HG03342 (cell line): Measurements from ENCODE around the gene WDR37.
A peak's percentile ranks its signal among the peaks of the same experiment; 100 is the strongest.
"Not testable (repeated sequence)": the region's sequence is repeated elsewhere in the genome, so short reads cannot be mapped to it uniquely, and the experiment has no call there.

Source experiments
- ATAC-seq: cut with Tn5 transposase; IDR thresholded peaks from one replicate; pipeline ENCODE4 v1.9.1; 2021; ENCODE audit warnings: mild to moderate bottlenecking, moderate library complexity; ENCODE audit not compliant: unreplicated experiment

WDR37 gene

DNA sequence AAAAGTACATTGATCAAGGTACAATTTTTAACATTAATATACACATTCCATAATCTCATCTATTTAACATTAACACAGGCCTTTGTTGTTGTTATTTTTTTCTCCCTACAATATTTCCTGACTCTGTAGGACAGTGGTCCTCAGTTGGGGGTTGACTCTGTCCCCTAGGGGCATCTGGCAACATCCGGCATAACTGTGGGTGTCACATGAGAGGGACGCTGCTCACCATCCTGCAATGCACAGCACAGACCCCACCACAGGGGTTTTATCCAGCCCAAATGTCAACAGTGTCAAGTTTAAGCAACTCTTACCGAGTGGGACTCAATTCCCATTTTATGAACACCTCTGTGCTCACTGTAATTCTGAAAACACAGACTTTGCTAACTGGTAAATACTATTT lies 16.1 kb upstream of the WDR37 start:
- no peak for ATAC-seq

DNA sequence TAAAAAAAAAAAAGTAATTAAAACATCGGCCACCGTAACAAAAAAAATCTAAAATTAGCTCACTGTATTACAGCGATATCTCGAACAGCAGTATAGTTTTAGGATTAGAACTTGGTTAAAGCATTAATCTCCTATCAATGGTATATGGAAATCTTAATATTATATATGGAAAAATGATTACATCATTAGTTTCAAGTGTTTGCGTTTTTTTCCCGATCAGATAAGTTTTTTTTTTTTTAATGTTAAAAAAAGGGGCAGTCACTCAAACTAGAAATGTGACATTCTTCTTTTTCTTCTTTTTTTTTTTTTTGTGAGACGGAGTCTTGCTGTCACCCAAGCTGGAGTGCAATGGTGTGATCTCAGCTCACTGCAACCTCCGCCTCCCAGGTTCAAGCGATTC lies 14.7 kb upstream of the WDR37 start:
- ATAC-seq: no peak

DNA sequence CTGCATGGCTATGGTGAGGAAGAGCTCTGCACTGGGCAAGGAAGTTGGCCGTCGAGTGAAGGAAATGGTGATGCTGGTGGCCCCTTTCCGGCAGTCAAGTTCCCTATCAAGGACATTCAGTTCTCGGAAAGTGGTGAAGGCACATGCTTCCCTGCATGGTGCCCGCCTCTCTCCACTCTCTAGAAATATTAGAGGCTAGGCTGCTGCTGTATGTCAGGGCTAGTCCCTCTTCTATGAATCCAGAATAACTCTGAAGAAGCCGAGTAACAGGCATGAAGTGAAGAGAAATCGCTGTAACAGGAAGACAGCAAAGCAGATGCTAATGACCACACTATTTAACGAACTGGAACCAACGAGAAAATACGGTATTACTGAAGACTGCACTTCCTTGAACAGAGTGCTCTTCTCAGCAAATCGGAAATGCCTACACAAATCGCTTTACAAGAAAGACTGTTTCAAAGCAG lies 12.6 kb upstream of the WDR37 start:
- ATAC-seq: peak; percentile 55

DNA sequence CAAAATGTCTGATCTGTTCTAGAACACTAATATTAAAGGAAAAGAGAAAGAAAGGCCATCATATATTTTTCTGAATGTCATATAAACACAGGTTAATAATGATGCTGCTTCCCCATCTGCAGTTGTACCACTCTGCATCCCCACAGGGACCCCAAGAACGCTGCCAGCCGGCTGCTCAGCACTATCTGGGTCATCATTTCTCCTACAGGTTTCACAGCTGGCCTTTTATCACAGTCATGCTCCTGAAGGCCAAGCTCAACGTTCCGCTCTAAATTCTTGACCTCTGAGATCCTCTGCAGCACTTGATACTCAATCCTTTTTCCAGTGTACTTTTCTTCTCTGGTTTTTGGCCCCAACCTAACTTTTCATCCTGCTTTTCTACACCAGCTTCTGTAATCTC lies 12.0 kb upstream of the WDR37 start:
- no peak for ATAC-seq

DNA sequence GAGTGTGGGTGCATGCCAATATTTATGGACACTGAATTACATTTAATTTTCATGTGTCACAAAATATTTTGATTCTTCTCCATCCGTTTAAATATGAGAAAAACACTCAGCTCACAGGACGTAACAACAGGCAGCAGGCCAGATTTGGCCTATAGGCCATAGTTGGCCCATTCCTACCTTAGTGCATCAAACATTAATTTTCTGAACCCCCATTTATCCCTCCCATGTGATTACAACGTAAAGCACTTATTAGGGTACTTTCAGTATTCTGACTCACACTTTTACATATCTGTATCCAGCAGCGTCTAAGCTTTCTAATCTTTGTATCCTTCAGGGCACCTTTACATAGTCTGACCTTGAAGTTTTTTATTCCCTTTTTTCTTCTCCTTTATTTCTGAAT lies 11.2 kb upstream of the WDR37 start:
- ATAC-seq: no peak

DNA sequence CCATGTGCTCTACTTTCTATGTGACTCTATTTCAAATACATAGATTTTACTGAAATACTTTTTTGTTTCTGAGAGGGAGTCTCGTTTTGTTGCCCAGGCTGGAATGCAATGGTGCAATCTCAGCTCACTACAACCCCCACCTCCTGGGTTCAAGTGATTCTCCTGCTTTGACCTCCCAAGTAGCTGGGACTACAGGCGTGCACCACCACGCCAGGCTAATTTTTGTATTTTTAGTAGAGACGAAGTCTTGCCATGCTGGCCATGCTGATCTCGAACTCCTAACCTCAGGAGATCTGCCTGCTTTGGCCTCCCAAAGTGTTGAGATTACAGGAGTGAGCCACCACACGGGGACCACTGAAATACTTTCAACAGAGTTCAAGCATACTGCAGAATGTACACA lies 10.8 kb upstream of the WDR37 start:
- ATAC-seq: no peak

DNA sequence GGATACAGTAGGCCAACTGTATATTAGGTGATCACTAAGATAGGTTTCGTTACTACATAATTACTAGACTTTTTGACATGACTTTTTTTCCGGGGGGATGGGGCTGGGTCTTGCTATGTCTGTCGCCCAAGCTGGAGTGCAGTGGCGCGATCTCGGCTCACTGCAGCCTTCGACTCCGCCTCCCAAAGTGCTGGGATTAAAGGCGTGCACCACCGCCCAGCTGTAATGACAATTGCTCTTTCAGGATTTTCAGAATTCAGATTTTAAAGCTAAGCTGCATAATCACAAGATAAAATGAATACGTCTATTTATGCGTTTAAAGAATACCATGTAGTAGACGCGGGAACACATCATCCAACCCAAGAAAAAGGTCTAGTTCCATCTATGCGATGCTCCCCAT lies 8.2 kb upstream of the WDR37 start:
- ATAC-seq: no peak

DNA sequence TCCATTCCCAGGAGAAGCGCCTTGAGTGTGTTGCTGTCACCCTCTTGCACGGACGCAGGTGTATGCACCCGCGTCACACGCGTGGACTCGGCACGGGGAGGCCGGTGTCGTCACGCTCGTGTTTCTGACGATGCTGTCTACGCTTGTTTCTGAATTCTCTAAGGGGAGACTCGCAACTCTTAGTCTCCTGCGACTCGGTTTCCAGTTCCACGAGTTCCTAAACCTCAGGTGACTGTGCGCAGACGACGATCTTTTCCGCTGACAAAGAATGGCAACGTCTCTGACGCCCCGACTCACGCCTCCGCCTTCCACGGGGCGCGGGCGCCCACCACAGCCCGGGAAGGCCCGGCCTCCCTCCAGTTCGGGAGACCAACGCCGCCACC lies 7.8 kb upstream of the WDR37 start:
- ATAC-seq: no peak

DNA sequence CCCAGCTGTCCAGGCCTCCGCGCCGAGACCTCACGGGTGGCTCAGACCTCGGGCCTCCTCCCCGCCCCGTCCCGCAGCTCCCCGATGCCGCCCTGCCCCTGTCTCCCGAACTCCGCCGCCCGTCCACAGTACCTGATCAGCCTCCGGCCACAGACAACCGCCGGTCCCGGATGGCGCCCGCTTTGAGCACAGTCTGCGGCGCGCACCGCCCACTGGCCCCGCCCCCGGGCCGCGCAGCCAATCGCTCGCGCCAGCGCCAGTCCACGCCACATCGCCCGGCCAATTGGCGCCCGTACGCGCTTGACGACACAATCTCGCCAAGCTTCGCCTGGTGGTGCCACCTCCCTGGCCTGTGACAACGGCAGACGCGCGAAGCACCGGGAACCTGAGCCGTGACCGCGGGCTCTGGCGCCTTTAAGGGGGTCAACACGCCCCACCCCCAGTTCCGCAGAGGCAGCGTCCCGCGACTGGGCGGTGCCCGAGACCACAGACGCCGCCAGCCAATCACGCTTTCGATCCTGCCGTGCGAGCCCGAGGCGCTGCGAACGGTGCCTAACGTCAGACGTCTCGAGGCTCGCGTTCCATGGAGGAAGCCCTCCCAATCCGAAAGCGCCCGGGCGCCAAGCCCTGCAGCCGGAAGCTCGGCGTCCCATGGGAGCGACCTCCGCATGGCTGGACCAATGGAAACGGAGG lies 7.3 kb upstream of the WDR37 start, which contains the start of gene IDI1:
Gene IDI1, minus strand, starts transcription at position 388 of the 693 bp plus-strand sequence. Its CDS starts 116 bp downstream, at position 272.
- peak; percentile 82 for ATAC-seq

DNA sequence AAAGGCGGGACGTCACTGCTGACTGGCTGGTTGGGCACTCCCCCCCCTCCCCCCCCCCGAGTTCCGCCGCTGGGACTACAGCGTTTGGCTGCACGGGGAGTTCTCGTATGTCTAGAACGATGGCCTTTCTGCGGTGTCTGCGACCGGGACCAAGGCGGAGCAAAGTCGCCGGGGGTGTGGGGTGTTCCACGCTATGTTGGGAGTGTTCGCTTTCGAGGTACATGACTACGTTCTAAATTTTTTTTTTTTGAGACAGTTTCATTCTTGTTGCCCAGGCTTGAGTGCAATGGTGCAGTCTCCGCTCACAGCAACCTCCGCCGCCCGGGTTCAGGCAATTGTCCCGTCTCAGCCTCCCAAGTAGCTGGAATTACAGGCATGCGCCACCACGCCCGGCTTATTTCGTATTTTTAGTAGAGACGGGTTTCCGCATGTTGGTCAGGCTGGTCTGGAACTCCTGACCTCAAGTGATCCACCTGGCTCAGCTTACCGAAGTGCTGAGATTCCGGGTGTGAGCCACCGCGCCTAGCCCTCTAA lies 6.7 kb upstream of the WDR37 start:
- no peak for ATAC-seq

DNA sequence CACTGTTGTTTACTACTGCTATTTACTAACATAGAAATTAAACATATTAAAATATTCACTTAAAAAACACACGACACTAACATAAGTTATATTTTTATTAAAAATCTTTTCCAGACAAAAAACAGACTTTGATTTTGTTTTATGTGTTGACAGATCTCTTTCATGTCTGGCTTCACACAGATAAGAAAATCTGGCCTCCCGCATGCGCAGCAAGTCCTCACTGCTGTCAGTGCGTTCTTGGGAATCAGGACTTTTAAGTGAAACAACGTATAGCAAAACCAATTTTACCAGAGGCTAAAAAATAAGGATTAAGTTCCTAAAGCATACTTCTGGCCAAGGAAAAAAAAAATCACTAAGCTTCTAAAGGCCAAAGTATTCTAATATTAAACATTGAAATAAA lies 6.0 kb upstream of the WDR37 start:
- no peak for ATAC-seq

DNA sequence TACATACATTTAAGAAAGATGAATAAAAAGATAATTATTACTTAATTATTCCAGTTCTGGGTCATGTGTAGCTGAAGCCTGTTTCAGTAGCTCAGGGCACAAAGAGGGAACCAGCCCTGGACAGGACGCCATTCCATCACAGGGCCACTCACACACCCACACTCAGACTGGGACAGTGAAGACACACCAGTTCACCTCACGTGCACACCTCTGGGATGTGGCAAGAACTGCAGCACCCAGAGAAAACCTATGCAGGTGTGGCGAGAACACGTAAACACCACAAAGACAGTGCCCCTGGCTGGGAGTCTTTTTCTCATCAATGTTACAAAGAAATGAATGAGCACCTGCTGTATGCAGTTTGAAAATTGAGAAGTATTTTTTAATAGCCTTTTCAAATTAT lies 5.6 kb upstream of the WDR37 start:
- ATAC-seq: peak; percentile 13

DNA sequence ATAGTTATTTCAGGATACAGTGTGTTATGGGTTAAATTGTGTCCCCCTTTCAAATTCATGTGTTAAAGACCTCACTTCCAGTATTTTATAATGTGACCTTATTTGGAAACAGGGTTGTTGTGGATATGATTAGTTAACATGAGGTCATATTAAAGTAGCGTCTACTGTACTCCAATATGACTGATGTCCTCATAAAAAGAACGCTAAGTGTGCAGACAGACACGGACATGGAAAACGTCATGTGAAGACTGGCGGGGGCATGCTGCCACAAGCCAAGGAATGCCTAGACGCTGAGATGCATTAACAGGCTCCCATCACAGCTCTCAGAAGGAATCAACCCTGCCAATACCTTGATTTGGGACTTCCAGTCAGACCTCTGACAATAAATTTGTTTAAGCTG lies 1.5 kb upstream of the WDR37 start:
- no peak for ATAC-seq

DNA sequence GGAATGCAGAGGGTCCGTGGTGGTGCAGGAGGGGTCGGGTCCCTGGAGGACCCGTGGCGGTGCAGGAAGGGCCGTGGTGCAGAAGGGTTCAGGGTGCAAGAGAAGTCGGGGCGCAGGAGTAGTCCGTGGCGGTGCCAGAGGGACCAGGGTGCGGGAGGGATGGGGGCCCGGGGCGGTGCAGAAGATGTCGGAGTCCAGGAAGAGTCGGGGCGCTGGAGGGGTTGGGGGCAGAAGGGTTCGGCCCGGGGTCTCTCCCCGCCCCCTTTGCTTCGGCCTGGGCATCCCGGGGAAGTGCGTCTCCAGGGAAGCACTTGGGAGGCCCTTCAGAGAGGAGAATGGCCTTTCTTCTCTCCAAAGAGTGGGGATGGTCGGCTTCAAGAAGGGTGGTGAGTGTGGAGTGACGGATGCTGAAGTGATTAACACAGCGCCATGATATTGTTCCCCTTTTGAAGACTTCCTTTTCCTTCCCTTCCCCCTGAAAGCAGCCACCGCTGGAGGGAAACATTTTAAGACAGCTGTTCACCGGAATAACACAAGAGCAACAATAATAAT lies 997 bp downstream of the WDR37 start:
- ATAC-seq: peak; percentile 14

DNA sequence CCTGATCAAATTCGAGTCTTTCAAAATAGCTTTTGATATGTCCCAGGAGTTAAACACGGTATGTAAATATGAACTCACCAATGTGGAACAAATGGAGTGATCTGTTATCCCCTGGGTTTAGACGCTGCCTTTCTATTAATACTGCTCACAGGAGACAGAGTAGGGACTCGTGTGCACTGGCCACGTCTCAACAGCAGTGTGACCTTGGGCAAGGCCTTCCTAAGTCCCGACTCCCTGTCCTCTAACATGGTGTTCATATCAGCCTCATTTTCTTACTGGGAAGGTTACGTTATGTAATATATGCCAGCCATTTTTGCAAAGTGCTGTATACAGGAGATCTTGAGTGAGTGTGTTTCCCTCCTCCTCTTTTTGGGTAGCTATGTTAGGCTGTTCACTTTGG lies 1.8 kb downstream of the WDR37 start:
- ATAC-seq: no peak

DNA sequence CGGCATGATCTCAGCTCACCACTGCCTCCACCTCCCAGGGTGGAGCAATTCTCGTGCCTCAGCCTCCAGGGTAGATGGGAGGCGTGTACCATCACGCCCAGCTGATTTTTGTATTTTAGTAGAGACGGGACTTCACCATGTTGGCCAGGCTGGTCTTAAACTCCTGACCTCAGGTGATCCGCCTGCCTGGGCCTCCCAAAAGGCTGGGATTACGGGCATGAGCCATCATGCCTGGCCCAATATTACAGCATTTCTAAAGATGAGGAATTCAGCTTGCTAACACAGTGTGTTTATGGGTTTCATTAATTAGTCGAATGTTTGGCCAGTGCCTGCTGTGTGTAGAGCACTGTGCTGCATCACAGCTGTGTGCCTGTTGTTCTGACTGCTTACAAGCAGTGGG lies 3.7 kb downstream of the WDR37 start:
- no peak for ATAC-seq

DNA sequence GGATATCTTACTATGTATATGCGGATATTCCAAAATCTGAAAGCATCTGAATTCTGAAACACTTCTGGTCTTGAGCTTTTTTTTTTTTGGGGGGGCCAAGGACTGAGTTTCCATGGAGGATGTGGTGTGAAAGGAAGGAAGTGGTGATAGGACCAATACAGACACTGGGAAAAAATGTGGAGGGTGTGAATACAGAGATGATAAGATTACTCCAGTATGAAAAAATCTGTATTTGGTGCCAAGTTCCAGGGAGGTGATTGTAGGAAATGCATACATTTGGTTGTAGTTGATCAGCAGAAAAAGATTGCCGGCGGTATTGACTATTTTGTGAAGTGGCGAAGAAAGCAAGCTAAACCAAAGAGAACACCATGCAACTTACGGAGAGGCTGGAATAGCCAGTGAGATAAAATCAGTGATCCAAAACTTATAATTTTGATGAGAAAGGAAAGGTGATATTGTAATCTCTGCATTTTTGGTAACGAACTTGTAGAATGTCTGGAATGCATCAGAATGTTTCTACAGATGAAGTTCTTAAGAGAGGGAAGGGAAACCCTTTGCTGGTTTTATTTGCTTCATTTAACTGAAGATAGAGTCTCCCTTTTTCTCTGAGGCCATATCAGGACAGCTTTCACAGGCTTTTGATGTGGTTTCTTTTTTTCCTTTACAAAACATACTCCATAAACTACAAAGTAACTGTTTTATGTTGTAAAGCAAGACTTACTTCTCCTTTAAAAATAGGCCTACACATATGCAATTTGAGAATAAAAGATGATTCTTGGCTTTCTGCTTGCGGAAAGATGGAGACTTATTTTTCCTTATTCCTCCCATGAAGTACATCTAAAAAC lies 6.0 kb downstream of the WDR37 start:
- ATAC-seq: no peak

DNA sequence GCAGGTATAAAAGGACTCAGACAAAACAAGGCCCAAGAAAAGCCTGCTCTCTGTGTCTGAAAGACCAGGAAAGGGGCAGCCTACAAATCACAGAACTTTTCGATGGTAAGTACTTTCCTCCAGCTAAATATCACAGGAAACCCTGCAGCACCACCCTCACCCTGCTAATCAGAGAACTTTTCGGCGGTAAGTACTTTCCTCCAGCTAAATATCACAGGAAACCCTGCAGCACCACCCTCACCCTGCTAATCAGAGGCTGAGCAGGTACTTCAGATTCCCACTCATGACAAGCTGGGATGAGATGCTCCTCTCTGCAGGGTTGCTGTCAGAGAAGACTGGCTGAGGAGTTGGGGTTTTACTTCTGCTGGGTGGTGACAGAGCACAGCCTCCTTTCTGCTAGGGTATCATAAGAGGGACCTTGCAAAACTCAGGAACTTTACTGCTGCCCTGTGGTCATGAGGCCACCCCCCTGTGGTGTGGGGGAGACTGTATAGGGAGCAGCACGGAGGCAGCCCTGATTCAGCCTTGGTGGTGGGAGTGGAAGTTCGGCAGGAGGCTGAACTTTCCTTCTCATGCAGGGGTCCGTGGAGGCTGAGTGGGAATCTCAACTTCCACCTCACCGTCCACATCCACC lies 7.2 kb downstream of the WDR37 start:
- ATAC-seq: no peak

DNA sequence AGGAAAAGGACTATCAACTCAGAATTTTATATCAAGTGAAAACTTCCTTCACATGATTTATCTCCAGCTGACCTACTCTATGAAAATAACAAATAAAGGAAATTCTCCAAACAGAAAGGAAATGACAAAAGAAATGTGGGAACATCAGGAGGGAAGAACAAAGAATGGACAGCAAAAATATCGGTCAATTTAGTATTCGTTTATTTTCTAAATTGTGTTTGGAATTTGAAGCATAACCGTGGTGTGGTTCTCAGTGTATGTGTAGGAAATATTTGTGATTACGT lies 8.7 kb downstream of the WDR37 start:
- ATAC-seq: no peak

DNA sequence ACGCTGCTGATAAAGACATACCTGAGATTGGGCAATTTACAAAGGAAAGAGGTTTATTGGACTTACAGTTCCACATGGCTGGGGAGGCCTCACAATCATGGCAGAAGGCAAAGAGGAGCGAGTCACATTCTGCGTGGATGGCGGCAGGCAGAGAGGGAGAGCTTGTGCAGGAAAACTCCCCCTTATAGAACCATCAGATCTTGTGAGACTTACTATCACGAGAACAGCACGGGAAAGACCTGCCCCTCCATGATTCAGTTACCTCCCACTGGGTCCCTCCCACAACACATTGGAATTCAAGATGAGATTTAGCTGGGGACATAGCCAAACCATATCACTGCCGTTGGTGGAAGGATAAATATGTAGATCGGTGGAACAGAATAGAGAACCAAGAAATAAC lies 10.5 kb downstream of the WDR37 start:
- not testable (repeated sequence) for ATAC-seq
